ENCODE data around the gene RBMX.
A peak's percentile ranks its signal among the peaks of the same experiment; 100 is the strongest.
"Not testable (repeated sequence)": the region's sequence is repeated elsewhere in the genome, so short reads cannot be mapped to it uniquely, and the experiment has no call there.

RBMX gene

DNA sequence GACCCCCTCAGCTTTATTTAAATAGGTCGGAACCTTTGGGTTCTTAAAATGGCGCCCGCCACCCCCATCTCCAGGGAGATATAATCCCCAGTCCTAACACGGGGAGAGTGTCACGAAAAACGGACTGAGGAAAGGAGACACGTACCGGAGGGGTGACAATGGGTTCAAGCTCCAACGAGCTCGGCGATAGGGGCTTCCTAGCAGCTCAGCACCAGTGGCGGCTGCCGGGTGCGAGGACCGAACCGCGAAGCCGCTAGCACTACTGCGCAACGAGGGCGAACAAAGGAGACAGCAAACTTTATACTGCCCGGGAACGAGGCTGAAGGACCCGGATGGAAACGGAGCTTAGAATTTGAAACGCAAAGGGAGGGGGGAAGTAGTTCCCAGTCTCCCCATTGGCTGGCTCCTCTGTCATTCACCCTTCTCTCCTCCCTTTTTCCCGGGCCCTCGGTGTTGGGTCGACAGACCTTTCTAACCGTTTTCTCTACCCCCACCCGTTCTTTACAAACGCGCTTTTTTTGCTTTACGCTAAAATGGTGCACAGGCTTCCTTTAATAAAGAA lies at the start of gene RBMX:
RBMX (minus strand) TSS at position 274 of the 562 bp plus-strand sequence. CDS start 1,298 bp downstream, outside the sequence.
- peak; percentile 95 for DNase-seq

DNA sequence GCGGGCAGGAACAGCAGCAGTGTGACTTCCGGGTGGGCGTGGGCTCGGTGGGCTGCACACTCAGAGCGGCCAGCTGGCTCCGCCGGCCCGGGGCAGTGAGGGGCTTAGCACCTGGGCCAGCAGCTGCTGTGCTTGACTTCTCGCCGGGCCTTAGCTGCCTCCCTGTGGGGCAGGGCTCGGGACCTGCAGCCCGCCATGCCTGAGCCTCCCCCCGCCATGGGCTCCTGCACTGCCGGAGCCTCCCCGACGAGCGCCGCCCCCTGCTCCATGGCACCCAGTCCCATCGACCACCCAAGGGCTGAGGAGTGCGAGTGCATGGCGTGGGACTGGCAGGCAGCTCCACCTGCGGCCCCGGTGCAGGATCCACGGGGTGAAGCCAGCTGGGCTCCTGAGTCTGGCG lies 40.9 kb upstream of the RBMX start:
- not testable (repeated sequence) for DNase-seq

DNA sequence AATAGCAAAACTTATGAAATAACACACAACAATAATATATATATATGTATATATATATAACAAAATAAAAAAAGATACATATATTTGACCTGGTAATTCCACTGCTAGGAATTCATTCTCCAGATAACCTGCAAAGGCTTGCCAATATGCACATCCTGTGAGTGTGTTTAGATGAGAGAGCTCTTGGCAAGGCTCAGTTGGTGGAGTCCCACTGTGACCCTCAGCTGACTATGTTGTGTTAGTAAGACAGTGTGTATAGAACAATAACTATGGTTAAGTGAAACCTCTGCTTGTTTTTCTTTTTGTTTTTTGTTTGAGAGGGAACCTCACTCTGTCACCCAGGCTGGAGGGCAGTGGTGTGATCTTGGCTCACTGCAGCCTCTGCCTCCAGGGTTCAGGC lies 39.5 kb upstream of the RBMX start:
- DNase-seq: no peak

DNA sequence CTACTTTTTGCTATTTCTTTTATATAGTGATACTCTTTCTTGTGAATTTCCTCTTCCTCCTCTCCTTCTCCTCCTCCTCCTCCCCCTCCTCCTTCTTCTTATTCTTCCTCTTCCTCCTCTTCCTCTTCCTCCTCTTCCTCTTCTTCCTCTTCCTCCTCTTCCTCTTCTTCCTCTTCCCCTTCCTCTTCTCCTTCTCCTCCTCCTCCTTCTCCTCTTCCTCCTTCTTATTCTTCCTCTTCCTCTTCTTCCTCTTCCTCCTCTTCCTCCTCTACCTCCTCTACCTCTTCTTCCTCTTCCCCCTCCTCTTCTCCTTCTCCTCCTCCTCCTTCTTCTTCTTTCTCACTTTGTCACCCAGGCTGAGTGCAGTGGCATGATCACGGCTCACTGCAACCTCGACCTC lies 36.3 kb upstream of the RBMX start:
- no peak for DNase-seq

DNA sequence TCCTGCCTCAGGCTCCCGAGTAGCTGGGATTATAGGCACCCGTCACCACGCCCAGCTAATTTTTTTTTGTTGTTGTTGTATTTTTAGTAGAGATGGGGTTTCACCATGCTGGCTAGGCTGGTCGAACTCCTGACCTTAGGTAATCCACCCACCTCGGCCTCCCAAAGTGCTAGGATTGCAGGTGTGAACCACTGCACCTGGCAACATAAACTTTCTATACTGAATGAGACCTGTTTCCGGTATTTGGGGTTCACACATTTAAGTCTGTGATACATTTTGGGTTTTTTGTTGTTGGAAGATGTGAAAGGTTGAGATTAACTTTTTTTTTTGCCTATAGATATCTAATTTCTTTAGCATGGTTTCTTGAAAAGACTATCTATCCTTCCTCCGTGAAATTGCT lies 31.1 kb upstream of the RBMX start:
- not testable (repeated sequence) for DNase-seq

DNA sequence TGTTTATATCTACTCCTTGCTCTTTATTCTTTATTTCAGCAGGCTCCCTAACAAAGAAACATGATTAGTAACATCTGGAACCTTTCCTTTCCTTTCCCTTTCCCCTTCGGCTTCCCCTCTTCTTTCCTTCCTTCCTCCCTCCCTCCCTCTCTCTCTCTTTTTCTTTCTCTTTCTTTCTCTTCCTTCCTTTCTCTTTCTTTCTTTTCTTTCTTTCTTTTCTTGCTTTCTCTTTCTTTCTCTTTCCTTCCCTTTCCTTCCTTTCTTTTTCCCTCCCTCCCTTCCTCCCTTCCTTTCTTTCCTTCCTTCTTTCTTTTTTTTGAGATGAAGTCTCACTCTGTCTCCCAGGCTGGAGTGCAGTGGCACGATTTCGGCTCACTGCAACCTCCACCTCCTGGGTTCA lies 30.7 kb upstream of the RBMX start:
- no peak for DNase-seq

DNA sequence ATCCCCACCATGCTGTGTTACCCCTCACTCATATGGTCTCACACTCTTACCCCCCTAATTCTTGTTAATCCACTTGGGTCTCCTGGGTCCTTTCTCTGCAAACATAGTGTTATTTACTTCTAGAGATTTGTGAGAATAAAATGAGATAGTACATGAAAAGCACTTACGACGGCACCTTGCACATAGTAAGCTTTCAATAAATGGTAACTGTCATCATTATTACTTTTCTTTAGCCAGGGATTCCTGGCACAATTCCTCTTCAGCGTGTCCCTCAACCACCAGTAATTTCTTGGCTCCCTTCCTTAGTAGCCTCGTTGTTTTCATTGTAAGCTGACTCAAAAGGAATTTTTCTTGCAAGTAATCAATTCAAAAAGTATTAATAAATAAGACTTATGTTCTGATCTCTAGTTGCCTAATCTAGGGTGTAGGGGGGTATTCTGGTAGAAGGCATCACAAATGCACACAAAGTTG lies 30.1 kb upstream of the RBMX start:
- no peak for DNase-seq

DNA sequence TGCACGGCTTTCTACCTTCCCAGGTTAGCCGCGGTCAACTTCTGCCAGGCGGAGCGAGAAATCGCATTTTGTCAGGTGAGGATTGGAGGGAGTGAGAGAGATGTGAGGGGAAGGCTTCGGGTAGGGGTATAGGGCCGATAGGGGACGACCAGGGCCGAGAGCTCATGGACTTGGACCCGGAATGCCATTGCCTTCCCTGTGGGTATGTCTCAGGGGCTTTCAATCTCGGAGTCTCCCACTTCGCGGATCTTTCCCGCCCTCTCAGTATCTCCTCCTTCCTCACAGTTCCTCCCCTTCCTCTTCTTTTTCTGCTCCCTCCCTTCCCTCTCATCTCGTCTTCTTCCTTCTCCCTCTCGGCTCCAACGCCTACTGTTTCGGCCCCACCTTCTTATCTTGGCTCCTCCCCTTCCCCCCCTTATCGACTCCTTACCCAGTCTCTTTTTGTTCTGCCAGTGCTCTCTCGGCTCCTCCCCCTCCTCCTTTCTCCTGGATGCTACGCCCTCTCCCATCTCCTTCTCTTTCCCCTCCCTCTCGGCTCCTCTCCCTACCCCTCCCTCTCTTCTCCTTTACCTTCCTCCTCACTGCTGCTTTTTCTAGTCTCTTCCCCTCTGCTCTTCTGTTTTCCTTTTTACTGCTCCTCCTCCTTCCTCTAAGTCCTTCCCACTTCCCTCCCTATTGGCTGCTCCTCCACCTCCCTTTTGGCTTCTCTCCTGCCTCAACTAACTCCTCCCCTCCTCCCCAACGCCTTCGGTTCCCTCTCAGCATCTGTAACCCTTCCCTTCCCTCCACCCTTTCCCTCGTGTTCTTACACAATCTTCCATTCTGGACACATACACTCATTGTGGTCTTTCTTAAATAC lies 29.4 kb upstream of the RBMX start:
- DNase-seq: peak; percentile 89

DNA sequence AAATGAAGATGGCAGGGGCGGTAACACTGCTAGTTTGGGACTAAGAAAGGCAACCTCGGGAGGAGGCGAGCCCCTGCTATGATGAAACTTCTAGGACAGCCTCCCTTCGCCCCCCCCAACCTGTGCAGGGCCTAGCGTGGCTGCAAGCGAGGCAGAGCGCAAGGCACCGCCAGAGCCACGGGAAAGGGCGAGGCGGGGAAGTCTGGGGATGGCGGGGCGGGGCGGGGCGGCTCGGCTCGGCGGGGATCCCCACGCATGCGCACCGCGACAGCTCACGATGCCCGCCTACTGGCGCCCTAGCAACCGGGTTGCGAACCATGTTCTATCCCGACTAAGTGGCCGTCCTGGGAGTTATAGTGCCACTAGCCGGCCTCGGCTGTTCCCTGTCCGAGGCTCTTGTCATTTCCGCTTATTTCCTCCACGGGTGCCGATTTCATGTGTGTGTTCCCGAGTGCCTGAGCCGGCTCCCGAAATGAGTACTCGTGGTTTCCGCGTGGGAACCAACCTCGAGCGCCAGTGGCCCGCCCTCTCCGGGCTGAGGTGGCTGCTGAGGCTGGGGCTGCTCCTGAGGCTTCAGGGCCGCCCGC lies 28.7 kb upstream of the RBMX start:
- peak; percentile 87 for DNase-seq

DNA sequence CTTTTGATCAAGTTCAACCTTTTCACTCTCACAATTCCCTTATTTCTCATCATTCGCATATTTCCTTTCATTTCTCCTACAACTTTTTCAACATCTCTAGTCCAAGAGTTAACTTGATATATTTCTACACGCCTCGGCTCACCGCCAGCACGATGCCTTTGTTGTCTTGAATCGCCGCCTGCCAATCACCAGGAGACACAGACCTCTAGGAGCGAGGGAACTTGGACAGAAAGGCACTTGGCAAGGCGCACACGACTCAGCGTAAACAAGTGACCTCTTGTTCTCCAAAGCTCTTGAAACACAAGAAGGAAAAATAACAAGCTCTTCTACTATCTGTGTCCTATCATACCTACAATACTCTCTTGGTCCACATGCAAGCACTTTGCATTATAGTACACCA lies 27.1 kb upstream of the RBMX start:
- DNase-seq: no peak

DNA sequence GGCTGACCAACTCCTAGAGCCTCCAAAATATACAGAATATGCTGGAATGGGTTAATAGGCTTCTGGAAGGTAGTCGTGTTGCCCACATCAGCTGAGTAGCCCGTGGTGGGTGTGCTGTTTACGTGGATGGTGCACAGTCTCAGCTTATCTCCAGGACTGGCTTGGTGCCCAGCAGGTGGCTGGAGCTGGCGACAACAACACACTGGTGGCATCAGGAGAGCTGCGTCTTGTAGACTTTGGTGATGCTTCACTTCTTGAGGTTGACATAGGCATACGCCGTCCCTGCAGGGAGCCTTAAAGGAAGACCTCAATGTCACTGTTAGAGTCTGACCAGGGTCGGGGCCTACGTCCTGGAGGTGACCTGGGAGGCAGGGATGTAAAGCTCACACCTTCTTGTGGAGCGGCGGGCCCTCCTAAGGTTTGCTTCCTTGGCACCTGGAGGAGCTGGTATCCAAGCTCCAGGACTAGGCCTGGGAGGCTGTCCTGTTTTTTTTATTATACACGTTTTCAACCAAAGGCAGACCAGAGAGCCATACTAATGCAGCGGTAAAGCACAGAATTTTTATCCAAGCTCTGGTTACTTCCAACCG lies 26.5 kb upstream of the RBMX start:
- DNase-seq: no peak

DNA sequence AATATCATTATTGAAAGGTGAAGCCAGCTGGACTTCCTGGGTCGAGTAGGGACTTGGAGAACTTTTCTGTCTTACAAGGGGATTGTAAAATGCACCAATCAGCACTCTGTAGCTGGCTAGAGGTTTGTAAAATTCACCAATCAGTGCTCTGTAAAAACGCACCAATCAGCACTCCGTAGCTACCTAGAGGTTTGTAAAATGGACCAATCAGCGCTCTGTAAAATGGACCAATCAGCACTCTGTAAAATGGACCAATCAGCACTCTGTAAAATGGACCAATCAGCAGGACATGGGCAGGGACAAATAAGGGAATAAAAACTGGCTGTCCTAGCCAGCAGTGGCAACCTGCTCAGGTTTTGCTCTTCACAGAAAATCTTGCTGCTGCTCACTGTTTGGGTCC lies 23.5 kb upstream of the RBMX start:
- not testable (repeated sequence) for DNase-seq

DNA sequence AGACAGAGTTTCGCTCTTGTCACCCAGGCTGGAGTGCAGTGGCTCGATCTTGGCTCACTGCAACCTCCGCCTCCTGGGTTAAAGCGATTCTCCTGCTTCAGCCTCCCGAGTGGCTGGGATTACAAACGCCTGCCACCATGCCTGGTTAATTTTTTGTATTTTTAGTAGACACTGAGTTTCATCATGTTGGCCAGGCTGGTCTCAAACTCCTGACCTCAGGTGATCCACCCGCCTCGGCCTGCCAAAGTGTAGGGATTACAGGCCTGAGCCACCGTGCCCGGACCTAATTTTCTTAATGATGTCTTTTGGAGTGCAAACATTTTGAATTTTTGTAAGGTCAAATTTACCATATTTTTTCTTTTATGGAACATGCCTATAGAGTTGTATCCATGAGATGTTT lies 19.5 kb upstream of the RBMX start:
- not testable (repeated sequence) for DNase-seq

DNA sequence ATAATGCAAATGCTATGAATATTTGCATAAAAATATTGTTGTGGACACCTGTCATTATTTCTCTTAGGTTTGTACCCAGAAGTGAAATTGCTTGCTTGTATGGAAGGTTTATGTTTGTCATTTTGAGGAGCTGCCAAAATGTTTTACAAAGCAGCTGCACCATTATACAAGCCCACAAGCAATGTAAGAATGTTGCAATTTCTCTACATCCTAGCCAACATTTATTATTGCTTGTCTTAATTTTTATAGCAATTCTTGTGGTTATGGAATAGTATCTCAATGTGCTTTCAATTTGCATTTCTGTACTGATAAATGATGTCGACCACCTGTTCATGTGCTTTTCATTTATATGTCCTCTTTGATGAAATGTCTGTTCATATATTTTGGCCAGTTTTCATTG lies 18.7 kb upstream of the RBMX start:
- DNase-seq: no peak

DNA sequence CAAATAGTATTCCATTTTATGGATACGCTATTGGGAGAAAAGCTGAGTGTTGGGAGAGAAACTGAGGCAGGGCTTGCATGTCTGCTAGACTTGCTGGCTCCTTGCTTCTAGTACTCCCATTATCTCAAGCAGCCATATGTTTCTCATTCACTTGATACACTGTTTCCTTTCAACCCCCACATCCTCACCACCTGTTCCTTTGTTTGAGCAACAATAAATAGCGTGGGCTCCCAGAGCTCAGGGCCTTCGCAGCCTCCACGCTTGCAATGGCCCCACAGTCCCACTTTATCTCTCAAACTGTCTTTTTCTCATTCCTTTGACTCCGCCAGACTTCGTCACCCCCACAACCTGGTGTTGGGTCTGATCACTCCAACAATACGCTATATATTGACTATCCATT lies 18.2 kb upstream of the RBMX start:
- DNase-seq: not testable (repeated sequence)

DNA sequence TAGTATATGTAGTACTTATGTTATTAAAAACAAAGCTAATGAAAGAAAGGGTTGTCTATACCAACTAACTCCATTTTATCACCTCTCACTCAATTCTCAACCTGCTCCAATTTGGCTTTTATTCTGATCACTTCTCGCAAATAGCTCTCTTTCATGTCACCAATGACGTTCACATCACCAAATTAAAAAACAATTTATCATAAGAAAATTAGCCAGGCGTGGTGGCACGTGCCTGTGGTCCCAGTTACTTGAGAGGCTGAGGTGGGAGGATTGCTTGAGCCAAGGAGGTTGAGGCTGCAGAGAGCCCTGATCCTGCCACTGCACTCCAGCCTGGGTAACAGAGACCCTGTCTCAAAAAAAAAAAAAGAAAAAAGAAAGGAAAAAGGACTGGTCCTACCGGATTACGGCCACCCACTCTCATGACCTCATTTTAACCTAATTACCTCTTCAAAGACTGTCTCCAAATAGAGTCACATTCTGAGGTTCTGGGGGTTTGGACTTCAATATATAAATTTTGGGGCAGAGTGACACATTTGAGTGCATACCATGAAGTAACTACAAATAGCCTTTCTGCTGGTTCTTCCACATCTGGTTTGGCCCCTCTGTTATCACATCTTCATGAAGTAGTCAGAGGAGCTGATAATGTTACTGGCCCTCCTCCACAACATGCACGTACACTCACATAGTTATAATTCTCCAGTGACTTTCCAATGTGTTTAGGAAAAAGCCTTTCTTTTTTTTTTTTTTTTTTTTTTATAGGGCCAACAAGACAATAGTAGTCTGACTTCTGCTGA lies 15.8 kb upstream of the RBMX start:
- no peak for DNase-seq

DNA sequence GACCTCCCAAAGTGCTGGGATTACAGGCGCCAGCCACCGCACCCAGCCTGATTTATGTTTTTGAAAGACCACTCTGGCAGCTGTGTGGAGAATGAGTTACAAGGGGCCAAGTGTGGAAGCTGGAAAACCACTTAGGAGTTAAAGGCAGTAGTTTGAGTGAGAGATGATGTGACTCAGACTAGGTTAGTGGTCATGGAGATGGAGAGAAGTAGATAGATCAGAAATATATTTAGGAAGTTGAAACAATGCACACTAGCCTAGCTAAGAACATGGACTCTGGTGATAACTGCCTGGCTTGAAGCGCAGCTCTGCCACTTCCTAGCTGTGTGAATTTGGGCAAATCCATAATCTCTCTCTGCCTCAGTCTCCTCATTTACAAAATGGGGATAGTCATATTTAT lies 11.9 kb upstream of the RBMX start:
- no peak for DNase-seq

DNA sequence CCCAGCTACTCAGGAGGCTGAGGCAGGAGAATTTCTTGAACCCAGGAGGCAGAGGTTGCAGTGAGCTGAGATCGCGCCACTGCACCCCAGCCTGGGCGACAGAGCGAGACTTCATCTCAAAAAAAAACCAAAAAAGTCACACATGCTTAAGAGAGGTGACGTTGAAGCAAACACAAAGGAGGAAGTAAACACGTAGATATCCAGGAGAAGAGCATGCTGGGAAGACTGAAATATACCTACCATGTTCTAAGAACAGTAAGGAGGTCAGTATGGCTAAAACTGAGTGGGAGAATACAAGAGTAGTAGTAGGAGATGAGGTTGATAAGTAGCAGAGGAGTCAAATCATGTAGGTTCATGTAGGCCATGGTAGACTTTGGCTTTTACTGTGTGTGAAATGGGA lies 10.1 kb upstream of the RBMX start:
- not testable (repeated sequence) for DNase-seq

DNA sequence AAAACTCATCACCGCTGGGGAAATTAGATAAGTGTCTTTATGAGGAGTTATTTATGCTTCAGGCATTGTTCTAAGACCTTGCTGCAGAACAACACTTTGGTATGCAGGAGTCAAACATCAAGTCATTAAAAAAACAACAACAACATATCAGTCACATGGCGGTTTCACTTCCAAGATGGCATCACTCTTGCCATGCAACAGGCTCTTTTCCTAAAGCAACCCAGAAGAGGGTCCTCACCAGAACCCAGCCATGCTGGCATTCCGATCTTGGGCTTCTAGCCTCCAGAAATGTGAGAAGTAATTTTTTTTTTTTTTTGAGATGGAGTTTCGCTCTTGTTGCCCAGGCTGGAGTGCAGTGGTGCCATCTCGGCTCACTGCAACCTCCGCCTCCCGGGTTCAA lies 8.7 kb upstream of the RBMX start:
- no peak for DNase-seq

DNA sequence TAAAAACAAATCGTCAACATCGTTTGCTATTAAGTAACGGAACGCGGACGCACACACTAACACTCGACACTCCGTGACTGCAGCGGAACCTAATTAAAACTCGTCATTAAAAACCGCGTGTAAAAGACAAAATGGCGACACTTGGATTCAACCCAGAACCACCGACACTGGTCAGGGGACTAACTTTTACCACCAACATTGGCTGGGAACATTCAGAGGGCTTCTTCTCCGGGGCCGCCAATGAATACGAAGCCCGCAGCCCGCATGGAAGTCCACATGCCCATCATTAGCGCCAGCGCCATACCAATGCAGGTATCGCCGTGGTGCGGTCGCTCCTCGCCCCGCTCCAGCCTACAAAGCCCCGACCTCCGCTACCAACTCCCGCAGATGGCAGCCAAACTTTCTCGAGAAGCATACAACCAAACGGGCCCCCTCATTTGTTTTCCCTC lies 498 bp downstream of the RBMX start:
- peak; percentile 39 for DNase-seq

DNA sequence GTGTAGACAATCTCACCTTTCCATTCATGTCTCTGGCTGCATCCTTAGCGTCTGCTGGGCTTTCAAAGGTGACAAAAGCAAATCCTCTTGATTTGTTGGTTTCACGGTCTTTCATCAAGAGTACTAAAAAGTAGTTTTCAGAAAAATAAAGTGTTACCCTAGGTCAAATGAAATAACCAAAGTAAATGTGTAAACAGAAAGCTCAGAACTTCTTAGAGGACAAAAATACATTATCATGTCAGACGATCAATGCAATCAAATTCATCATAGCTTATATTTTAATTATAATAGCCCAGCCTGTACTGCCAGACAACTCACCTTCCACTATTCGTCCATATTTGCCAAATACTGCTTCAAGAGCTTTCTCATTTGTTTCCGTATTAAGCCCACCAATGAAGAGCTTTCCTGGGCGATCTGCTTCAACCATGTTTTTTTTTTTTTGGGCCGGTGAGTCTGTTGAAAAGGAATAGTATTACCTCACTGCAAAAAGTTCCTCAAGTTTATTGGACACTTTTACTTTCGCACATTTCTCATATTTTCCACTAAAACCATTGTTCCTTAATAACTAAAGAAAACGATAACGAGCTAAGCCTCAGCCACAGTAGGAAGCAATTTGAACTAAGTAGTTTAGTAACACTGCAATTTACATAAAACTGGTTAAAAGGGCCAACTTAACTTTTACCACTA lies 1.4 kb downstream of the RBMX start:
- DNase-seq: no peak

DNA sequence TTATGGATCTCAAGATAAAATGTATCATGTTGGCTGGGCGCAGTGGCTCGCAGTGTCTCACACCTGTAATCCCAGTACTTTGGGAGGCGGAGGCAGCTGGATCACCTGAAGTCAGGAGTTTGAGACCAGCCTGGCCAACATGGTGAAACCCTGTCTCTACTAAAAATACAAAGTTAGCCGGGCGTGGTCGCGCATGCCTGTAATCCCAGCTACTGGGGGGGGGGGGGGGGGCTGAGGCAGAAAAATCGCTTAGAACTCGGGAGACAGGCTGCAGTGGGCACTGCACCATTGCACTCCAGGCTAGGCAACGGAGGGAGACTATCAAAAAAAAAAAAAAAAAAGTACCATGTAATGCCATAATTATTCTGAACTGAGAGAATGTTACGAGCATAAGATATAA lies 2.1 kb downstream of the RBMX start:
- no peak for DNase-seq

All from femur (tissue), 1 donor.